Measurements from ENCODE around the gene SOS1.
A peak's percentile ranks its signal among the peaks of the same experiment; 100 is the strongest.

Gene SOS1

GRCh38 chr2:39099870-39100728 lies 20.8 kb downstream of the SOS1 start:
- Mint-ChIP-seq H3K4me3 (peak overlapping the region; percentile 37), H3K9me3 (peaks cover 6% of the 10 kb centered on the region), H3K27ac (peak overlapping the region; percentile 97), H3K36me3 (ENCODE audit: low read depth) (peaks cover 39% of the 10 kb centered on the region), H3K4me1 (ENCODE audit: low read depth) (peaks cover 73% of the 10 kb centered on the region), H3K27me3 (no peaks in the 10 kb centered on the region)
- peak; percentile 54 for DNase-seq

- peak overlapping the region; percentile 37 for H3K4me3 Mint-ChIP-seq
- H3K9me3 Mint-ChIP-seq = peaks cover 6% of the 10 kb centered on the region
- no peak for DNase-seq
- H3K36me3 Mint-ChIP-seq (ENCODE audit: low read depth) = peaks cover 39% of the 10 kb centered on the region
- no peaks in the 10 kb centered on the region for H3K27me3 Mint-ChIP-seq
- peak overlapping the region; percentile 97 for H3K27ac Mint-ChIP-seq
- peaks cover 75% of the 10 kb centered on the region for H3K4me1 Mint-ChIP-seq (ENCODE audit: low read depth)
Measured at GRCh38 chr2:39099310-39099869, 21.5 kb downstream of the SOS1 start.

- Mint-ChIP-seq H3K4me3 (no peak overlapping the region), H3K4me1 (ENCODE audit: low read depth) (peaks cover 67% of the 10 kb centered on the region), H3K36me3 (ENCODE audit: low read depth) (peaks cover 40% of the 10 kb centered on the region), H3K27me3 (no peaks in the 10 kb centered on the region), H3K9me3 (peaks cover 3% of the 10 kb centered on the region), H3K27ac (peak overlapping the region; percentile 70)
- no peak for DNase-seq
Measured at GRCh38 chr2:39095624-39096023, 25.2 kb downstream of the SOS1 start.

GRCh38 chr2:39094717-39095363 lies 26.0 kb downstream of the SOS1 start:
- Mint-ChIP-seq H3K36me3 (ENCODE audit: low read depth) (peaks cover 40% of the 10 kb centered on the region), H3K4me3 (no peak overlapping the region), H3K9me3 (no peaks in the 10 kb centered on the region), H3K27ac (peak overlapping the region; percentile 70), H3K4me1 (ENCODE audit: low read depth) (peaks cover 61% of the 10 kb centered on the region), H3K27me3 (no peaks in the 10 kb centered on the region)
- no peak for DNase-seq

GRCh38 chr2:39093218-39093898 lies 27.5 kb downstream of the SOS1 start:
- Mint-ChIP-seq H3K9me3 (no peaks in the 10 kb centered on the region), H3K4me3 (no peak overlapping the region), H3K27ac (peak overlapping the region; percentile 48), H3K27me3 (no peaks in the 10 kb centered on the region), H3K36me3 (ENCODE audit: low read depth) (peaks cover 44% of the 10 kb centered on the region), H3K4me1 (ENCODE audit: low read depth) (peaks cover 56% of the 10 kb centered on the region)
- DNase-seq = no peak

GRCh38 chr2:39091543-39091942 lies 29.3 kb downstream of the SOS1 start:
- Mint-ChIP-seq H3K27me3 (no peaks in the 10 kb centered on the region), H3K27ac (no peak overlapping the region), H3K36me3 (ENCODE audit: low read depth) (peaks cover 47% of the 10 kb centered on the region), H3K4me3 (no peak overlapping the region), H3K9me3 (no peaks in the 10 kb centered on the region), H3K4me1 (ENCODE audit: low read depth) (peaks cover 53% of the 10 kb centered on the region)
- no peak for DNase-seq

- no peak overlapping the region for H3K27ac Mint-ChIP-seq
- H3K27me3 Mint-ChIP-seq = no peaks in the 10 kb centered on the region
- H3K36me3 Mint-ChIP-seq (ENCODE audit: low read depth) = peaks cover 47% of the 10 kb centered on the region
- DNase-seq = no peak
- H3K4me3 Mint-ChIP-seq = no peak overlapping the region
- peaks cover 51% of the 10 kb centered on the region for H3K4me1 Mint-ChIP-seq (ENCODE audit: low read depth)
- no peaks in the 10 kb centered on the region for H3K9me3 Mint-ChIP-seq
Measured at GRCh38 chr2:39091063-39091462, 29.8 kb downstream of the SOS1 start.

GRCh38 chr2:39080152-39080551 lies 40.7 kb downstream of the SOS1 start:
- Mint-ChIP-seq H3K4me3 (no peak overlapping the region), H3K9me3 (no peaks in the 10 kb centered on the region), H3K4me1 (ENCODE audit: low read depth) (peaks cover 44% of the 10 kb centered on the region), H3K36me3 (ENCODE audit: low read depth) (peaks cover 7% of the 10 kb centered on the region), H3K27ac (no peak overlapping the region), H3K27me3 (no peaks in the 10 kb centered on the region)
- DNase-seq = no peak

- Mint-ChIP-seq H3K4me1 (ENCODE audit: low read depth) (peaks cover 39% of the 10 kb centered on the region), H3K9me3 (no peaks in the 10 kb centered on the region), H3K27ac (peak overlapping the region; percentile 28), H3K36me3 (ENCODE audit: low read depth) (peaks cover 36% of the 10 kb centered on the region), H3K27me3 (no peaks in the 10 kb centered on the region), H3K4me3 (no peak overlapping the region)
- no peak for DNase-seq
Measured at GRCh38 chr2:39069890-39070465, 50.9 kb downstream of the SOS1 start.

- Mint-ChIP-seq H3K4me3 (no peak overlapping the region), H3K4me1 (ENCODE audit: low read depth) (peaks cover 38% of the 10 kb centered on the region), H3K27me3 (no peaks in the 10 kb centered on the region), H3K27ac (peak overlapping the region; percentile 72), H3K9me3 (no peaks in the 10 kb centered on the region), H3K36me3 (ENCODE audit: low read depth) (peaks cover 31% of the 10 kb centered on the region)
- no peak for DNase-seq
Measured at GRCh38 chr2:39069136-39069515, 51.7 kb downstream of the SOS1 start.

- H3K4me1 Mint-ChIP-seq (ENCODE audit: low read depth) = peaks cover 38% of the 10 kb centered on the region
- peaks cover 36% of the 10 kb centered on the region for H3K36me3 Mint-ChIP-seq (ENCODE audit: low read depth)
- H3K4me3 Mint-ChIP-seq = no peak overlapping the region
- DNase-seq = no peak
- H3K27me3 Mint-ChIP-seq = no peaks in the 10 kb centered on the region
- peak overlapping the region; percentile 80 for H3K27ac Mint-ChIP-seq
- H3K9me3 Mint-ChIP-seq = no peaks in the 10 kb centered on the region
Measured at GRCh38 chr2:39068299-39069135, 52.3 kb downstream of the SOS1 start.

GRCh38 chr2:39065616-39066015 lies 55.2 kb downstream of the SOS1 start:
- Mint-ChIP-seq H3K27me3 (no peaks in the 10 kb centered on the region), H3K9me3 (no peaks in the 10 kb centered on the region), H3K4me3 (no peak overlapping the region), H3K36me3 (ENCODE audit: low read depth) (peaks cover 40% of the 10 kb centered on the region), H3K27ac (peak overlapping the region; percentile 45), H3K4me1 (ENCODE audit: low read depth) (peaks cover 24% of the 10 kb centered on the region)
- DNase-seq = no peak

GRCh38 chr2:39062320-39062719 lies 58.5 kb downstream of the SOS1 start:
- DNase-seq = no peak
- Mint-ChIP-seq H3K9me3 (no peaks in the 10 kb centered on the region), H3K27ac (peak overlapping the region; percentile 50), H3K27me3 (no peaks in the 10 kb centered on the region), H3K4me1 (ENCODE audit: low read depth) (peaks cover 10% of the 10 kb centered on the region), H3K36me3 (ENCODE audit: low read depth) (peaks cover 34% of the 10 kb centered on the region), H3K4me3 (no peak overlapping the region)

All from activated T-cell treated with anti-CD3 and anti-CD28 coated beads, Interleukin-2, amount 50 U/mL, for 24 hours (primary cell).